SK-N-SH treated with all-trans-retinoic acid at 6 μM for 48 hours (cell line): ENCODE measurements around the gene RUNX3.

Source experiments
- ATAC-seq: fragments of 200-7000 bp; cut with Tn5 transposase; 3 replicates; pipeline ENCODE4 v1.9.1; 2020; ENCODE audit warnings: mild to moderate bottlenecking, moderate library complexity
- ARNTL ChIP-seq: fragments of 450-650 bp; formaldehyde crosslinking; IDR thresholded peaks from 2 replicates; pipeline ENCODE4 v1.5.0; 2020; ENCODE audit warnings: low read depth, mild to moderate bottlenecking, moderate library complexity, borderline replicate concordance
- BACH2 ChIP-seq: fragments of 250-450 bp; sonication (Bioruptor Pico); IDR thresholded peaks from 2 replicates; pipeline ENCODE4 v1.9.0; 2021; ENCODE audit warnings: mild to moderate bottlenecking, borderline replicate concordance
- CSDC2 ChIP-seq: fragments of 250-450 bp; sonication (Bioruptor Pico); IDR thresholded peaks from 2 replicates; pipeline ENCODE4 v1.5.0; 2020; ENCODE audit warnings: mild to moderate bottlenecking, moderate library complexity
- ESRRG ChIP-seq: fragments of 250-450 bp; sonication (Bioruptor Pico); IDR thresholded peaks from 2 replicates; pipeline ENCODE4 v1.6.1; 2021; ENCODE audit warnings: mild to moderate bottlenecking
- GLIS3 ChIP-seq: fragments of 250-450 bp; sonication (Bioruptor Pico); IDR thresholded peaks from 2 replicates; pipeline ENCODE4 v1.5.0; 2020; ENCODE audit warnings: mild to moderate bottlenecking, moderate library complexity
- ISL1 ChIP-seq: fragments of 250-450 bp; sonication (Bioruptor Pico); IDR thresholded peaks from 2 replicates; pipeline ENCODE4 v2.1.2; 2022; ENCODE audit warnings: mild to moderate bottlenecking, moderate library complexity
- OSR1 ChIP-seq: fragments of 250-450 bp; sonication (Bioruptor Pico); IDR thresholded peaks from 2 replicates; pipeline ENCODE4 v1.8.0; 2022; ENCODE audit warnings: moderate library complexity, mild to moderate bottlenecking, inconsistent platforms
- POU6F1 ChIP-seq: fragments of 250-450 bp; sonication (Bioruptor Pico); IDR thresholded peaks from 2 replicates; pipeline ENCODE4 v1.8.0; 2021; ENCODE audit warnings: low read depth, mild to moderate bottlenecking, moderate library complexity, borderline replicate concordance
- PPARA ChIP-seq: fragments of 250-450 bp; sonication (Bioruptor Pico); IDR thresholded peaks from 2 replicates; pipeline ENCODE4 v1.5.0; 2020; ENCODE audit warnings: mild to moderate bottlenecking, borderline replicate concordance
- RARB ChIP-seq: fragments of 250-450 bp; sonication (Bioruptor Pico); IDR thresholded peaks from 2 replicates; pipeline ENCODE4 v1.8.0; 2021; ENCODE audit warnings: mild to moderate bottlenecking, moderate library complexity
- SNAI2 ChIP-seq: fragments of 250-450 bp; sonication (Bioruptor Pico); IDR thresholded peaks from 2 replicates; pipeline ENCODE4 v1.5.0; 2020; ENCODE audit warnings: mild to moderate bottlenecking, moderate library complexity
- TOX ChIP-seq: fragments of 250-450 bp; sonication (Bioruptor Pico); IDR thresholded peaks from 2 replicates; pipeline ENCODE4 v1.8.0; 2021; ENCODE audit warnings: mild to moderate bottlenecking, moderate library complexity, borderline replicate concordance
- TSHZ2 ChIP-seq: fragments of 250-450 bp; sonication (Bioruptor Pico); IDR thresholded peaks from 2 replicates; pipeline ENCODE4 v1.5.0; 2020; ENCODE audit warnings: mild to moderate bottlenecking, moderate library complexity
- ZC3H10 ChIP-seq: fragments of 250-450 bp; sonication (Bioruptor Pico); IDR thresholded peaks from 2 replicates; pipeline ENCODE4 v1.5.1; 2021; ENCODE audit warnings: mild to moderate bottlenecking, moderate library complexity
- ZFP3 ChIP-seq: fragments of 250-450 bp; sonication (Bioruptor Pico); IDR thresholded peaks from 2 replicates; pipeline ENCODE4 v1.5.0; 2020; ENCODE audit warnings: mild to moderate bottlenecking, moderate library complexity
- ZFP30 ChIP-seq: fragments of 450-650 bp; formaldehyde crosslinking; IDR thresholded peaks from 2 replicates; pipeline ENCODE4 v1.5.0; 2022; ENCODE audit warnings: mild to moderate bottlenecking, moderate library complexity
- ZNF565 ChIP-seq: fragments of 450-650 bp; formaldehyde crosslinking; conservative IDR thresholded peaks from 2 replicates; pipeline ENCODE4 v1.5.0; 2020; ENCODE audit warnings: low read depth, mild to moderate bottlenecking, moderate library complexity
- ZNF8 ChIP-seq: fragments of 450-650 bp; formaldehyde crosslinking; IDR thresholded peaks from 2 replicates; pipeline ENCODE4 v1.5.0; 2020; ENCODE audit warnings: mild to moderate bottlenecking, moderate library complexity
- TF ChIP-seq, protein P1 (sequence below): fragments of 250-450 bp; sonication (Bioruptor Pico); IDR thresholded peaks from 2 replicates; pipeline ENCODE4 v1.5.1; 2020; ENCODE audit warnings: low read depth, mild to moderate bottlenecking, moderate library complexity

Gene RUNX3

GRCh38 chr1:24858277-24858676 lies 71.8 kb downstream of the RUNX3 start:
- ATAC-seq: no peak

DNA sequence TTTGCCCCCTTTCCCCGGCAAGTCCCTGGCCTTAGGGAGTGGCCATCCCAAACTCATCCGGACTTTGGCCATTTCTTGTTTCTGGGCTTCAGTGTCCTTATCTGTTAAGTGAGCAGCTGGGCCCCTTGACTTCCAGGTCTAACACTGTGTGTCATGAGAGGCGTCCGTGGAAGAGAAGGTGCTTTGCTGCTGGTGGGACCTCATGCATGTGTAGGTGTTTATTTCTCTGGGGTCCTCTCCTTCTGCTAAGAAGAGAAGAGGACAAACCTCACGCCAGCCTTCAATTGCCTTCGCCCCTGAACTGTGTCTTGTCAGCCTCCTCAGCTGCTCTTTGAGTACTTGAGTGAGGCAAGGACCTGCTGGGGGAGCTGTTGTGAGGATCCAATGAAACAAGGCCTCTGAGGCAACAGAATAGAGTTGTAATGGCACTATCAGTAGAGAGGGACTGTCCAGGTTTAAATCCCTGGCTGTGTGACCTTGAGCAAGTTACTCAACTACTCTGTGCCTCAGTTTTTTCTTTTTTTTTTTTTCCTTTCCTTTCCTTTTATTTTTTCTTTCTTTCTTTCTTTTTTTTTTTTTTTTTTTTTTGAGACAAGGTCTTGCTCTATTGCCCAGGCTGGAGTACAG lies 72.5 kb downstream of the RUNX3 start:
- TF ChIP-seq PPARA (CRISPR knock-in tag): no peak
- peak; percentile 27; the same call in 1 of the 3 replicates for ATAC-seq

More at GRCh38 chr1:24858277-24858676, 71.8 kb downstream of the RUNX3 start:
- TF ChIP-seq CSDC2 (CRISPR knock-in tag): no peak
- TF ChIP-seq BACH2 (CRISPR knock-in tag): no peak
- no peak for TF ChIP-seq ZFP3
- TF ChIP-seq POU6F1 (CRISPR knock-in tag): no peak

DNA sequence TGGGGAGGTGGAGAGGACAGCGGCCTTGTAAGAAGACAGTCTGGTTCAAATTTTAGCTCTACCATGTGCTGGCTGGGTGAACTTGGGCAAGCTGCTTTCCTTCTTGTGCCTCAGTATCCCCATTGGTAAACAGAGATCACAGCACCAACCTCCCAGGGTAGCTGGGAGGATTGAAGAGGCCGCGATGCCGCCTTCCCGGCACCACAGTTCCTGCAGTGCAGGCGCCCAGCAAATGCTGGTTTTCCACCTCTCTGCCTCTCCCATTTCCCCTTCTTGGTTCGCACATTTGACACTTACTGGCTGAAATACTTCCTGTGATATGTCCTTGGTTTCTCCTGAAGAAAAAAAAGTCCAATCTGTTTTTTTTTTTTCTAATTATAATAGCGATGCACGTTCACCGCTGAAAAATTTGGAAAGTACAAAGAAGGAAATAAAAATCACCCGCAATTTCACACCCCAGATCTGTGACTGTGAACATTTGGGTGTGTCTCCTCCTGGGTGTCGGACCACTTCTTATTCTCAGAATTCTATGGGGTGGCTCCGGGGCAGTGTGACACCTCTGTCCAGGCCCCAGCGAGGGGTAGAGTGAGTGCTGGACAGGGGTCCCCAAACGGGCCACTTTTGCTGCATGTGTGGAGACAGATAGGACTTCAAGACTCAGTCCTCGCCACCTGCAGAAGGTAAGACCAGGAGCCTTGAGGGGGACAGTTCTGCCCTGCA lies 73.1 kb downstream of the RUNX3 start:
- no peak for TF ChIP-seq SNAI2 (CRISPR knock-in tag)
- TF ChIP-seq ZNF8 (CRISPR knock-in tag): no peak
- ATAC-seq: no peak

DNA sequence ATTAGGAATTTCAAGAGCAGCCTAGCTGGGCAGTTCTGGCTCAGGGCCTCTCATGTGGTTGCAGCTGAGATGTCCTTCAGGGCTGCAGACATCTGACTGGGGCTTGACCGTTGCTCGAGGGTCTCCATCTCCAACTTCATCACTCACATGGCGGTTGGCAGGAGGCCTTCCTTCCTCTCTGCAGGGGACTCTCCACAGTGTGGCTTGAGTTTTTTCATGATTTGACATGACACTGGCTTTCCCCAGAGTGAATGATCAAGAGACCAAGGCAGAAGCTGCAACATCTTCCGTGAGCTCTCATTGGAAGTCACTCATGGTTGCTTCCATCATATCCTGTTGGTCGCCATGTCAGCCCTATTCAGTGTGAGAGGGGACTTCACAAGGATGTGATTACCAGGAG lies 74.6 kb downstream of the RUNX3 start:
- TF ChIP-seq GLIS3 (CRISPR knock-in tag): no peak
- no peak for TF ChIP-seq ESRRG (CRISPR knock-in tag)
- TF ChIP-seq BACH2 (CRISPR knock-in tag): no peak
- TF ChIP-seq, all 23 proteins: peak for 0
- ATAC-seq: no peak

DNA sequence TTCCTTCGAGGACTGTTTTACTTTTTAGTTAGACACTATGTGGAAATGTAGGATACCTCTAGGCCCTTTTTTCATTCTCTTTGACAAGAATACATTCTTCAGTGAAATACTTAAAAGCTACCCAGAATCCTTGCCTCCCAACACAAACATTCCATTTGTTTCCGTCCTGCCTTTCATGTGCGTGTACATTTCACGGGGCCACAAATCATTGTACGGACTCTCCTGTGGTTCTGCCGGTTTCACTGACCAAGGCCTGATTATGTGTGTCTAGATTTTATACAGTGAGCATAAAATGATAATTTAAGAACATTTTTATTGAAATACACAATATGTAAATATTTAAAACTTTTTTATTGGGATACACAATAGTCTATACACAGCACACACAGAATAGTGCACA lies 76.4 kb downstream of the RUNX3 start:
- no peak for TF ChIP-seq BACH2 (CRISPR knock-in tag)
- TF ChIP-seq ZFP30 (CRISPR knock-in tag): no peak
- TF ChIP-seq TSHZ2 (CRISPR knock-in tag): no peak
- TF ChIP-seq OSR1 (CRISPR knock-in tag): no peak
- no peak for TF ChIP-seq ZNF8 (CRISPR knock-in tag)
- no peak for TF ChIP-seq ARNTL (CRISPR knock-in tag)
- TF ChIP-seq TOX (CRISPR knock-in tag): no peak
- no peak for TF ChIP-seq ZNF565 (CRISPR knock-in tag)
- no peak for TF ChIP-seq ZC3H10 (CRISPR knock-in tag)
- TF ChIP-seq, protein P1, sequence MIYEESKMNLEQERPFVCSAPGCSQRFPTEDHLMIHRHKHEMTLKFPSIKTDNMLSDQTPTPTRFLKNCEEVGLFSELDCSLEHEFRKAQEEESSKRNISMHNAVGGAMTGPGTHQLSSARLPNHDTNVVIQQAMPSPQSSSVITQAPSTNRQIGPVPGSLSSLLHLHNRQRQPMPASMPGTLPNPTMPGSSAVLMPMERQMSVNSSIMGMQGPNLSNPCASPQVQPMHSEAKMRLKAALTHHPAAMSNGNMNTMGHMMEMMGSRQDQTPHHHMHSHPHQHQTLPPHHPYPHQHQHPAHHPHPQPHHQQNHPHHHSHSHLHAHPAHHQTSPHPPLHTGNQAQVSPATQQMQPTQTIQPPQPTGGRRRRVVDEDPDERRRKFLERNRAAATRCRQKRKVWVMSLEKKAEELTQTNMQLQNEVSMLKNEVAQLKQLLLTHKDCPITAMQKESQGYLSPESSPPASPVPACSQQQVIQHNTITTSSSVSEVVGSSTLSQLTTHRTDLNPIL (CRISPR knock-in tag): no peak
- no peak for TF ChIP-seq RARB (CRISPR knock-in tag)
- TF ChIP-seq, all 23 proteins: peak for 0
- ATAC-seq: no peak

DNA sequence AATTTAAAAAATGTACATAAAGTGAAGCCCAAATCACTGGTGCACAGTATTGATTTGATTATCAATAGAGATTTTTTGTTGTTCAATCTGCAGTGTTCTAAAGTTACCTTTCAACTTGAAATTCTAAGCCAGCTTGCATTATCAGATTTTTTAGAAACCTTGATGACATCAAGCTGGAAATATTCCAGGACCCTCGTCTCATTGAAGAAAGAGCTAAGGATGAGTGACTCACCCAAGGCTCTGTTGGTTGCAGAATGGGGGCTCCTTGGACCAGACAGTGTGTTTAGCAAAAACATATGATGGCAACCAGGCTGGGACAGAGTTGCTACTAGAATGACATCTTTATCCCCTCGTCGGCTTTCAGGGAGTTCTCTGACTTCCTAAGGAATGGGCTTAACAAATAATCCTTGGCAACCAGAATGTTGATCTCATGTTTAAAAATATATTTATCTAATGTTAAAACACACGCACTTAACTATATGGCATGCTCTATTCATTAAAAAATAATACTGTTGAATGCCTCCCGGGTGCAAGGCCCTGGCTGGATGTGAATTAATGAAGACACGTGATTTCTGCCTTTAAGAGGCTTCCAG lies 79.7 kb downstream of the RUNX3 start:
- no peak for ATAC-seq
- TF ChIP-seq ZNF8 (CRISPR knock-in tag) (no peak), GLIS3 (CRISPR knock-in tag) (no peak), ISL1 (CRISPR knock-in tag) (no peak), POU6F1 (CRISPR knock-in tag) (no peak), TOX (CRISPR knock-in tag) (no peak)
